HG02852 (cell line): Measurements from ENCODE around the gene ZNF677.
"Not testable (repeated sequence)": the region's sequence is repeated elsewhere in the genome, so short reads cannot be mapped to it uniquely, and the experiment has no call there.

Source experiments
- ATAC-seq: cut with Tn5 transposase; IDR thresholded peaks from one replicate; pipeline ENCODE4 v1.9.1; 2021; ENCODE audit warnings: mild to moderate bottlenecking, moderate library complexity; ENCODE audit not compliant: unreplicated experiment

ZNF677 gene

DNA sequence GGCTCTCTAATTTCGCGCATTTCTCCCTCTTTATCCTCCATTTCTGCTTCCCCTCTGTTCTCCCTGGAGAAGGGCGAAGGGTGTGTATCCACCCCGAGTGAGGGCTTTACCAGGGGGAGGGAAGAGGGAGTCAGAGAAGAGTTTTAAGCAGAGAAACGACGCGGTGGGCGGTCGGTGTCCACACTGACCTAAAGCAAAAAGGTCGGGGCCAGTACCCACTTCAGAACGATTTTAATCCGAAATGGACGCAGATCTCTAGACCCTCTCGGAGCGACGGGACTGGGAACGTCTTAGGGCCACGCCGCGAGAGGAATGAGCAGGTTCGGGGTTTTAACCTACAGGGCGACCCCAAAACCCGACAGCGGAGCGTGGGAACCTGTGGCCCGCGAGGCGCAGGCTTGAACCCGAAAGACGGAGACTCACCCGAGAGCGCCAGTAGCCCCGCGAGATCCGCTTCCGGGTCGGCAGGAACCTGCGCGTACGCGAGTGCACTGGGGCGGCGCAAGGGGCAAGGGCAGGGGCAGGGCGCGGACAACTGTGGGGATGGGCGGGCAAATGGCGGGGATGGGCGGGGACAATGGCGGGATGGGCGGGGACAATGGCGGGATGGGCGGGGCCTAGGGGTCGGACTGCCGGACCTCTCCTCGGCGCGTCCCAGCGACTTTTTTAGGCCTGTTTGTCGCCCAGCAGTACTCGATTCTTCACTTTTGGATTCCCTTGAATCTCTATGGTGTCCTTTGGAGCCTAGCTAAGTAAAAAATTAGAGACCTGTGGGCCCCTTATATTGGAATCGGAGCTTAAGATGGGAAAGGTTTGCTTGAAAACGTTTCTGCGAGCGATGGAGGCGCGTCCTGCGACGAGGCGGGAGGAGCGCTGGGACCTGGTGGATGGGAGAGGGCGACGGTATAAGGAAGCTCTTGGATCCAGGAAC is at the start of gene ZNF677:
ZNF677 (minus strand) TSS at position 463 of the 931 bp plus-strand sequence. CDS start 3,323 bp downstream, outside the sequence.
- ATAC-seq: no peak

GRCh38 chr19:53301341-53301740 is 46.7 kb upstream of the ZNF677 start:
- not testable (repeated sequence) for ATAC-seq

DNA sequence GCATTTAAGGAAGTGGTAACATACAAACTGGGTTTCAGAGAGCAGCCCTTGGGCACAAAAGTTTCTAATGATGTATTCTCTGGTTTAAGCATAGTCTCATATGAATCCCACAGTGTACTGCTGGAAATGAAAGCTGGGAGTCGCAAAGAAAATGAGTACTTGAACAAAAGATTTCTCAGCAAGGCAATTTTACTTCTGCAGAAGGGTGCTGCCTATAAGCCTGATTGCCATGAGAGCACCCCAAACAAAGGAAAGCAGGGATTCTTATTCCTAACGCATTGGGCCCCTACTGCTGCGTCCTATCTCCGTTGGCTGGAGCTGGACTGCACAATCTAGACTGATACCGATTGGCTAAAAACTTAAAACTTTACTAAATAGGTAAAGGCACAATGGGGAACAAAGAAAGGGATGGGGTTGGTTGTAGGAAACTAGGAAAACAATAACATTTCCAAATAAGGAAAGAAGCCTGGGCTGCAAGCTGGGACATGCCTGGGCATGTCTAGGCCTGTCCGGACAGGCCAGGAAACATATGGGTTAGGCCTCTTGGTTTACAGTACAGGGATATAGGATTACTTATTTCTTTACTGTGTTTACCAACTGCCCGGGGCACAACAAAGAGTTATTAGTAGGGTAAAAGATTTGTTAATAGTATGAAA is 40.2 kb upstream of the ZNF677 start:
- no peak for ATAC-seq

- ATAC-seq: no peak
These were observed 36.3 kb upstream of the ZNF677 start for GRCh38 chr19:53290758-53291549.

DNA sequence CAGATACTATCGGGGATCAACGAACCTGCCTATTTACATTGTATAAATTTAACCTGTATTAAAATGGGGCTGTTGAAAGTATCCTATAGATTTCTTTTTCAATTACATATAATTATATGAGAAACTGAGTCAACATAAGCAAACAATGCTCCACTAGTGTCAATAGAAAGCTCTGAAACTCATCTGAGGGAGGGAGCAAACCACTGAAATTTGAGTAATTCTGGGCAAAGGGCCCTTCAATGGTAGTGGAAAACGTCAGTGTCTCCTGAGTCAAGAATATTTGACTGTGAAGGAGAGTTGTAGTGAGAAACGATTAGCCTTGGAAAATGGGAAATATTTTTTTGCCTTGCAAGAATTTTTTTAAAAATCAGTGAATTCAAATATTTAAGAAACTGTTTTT is 30.4 kb upstream of the ZNF677 start:
- ATAC-seq: no peak

DNA sequence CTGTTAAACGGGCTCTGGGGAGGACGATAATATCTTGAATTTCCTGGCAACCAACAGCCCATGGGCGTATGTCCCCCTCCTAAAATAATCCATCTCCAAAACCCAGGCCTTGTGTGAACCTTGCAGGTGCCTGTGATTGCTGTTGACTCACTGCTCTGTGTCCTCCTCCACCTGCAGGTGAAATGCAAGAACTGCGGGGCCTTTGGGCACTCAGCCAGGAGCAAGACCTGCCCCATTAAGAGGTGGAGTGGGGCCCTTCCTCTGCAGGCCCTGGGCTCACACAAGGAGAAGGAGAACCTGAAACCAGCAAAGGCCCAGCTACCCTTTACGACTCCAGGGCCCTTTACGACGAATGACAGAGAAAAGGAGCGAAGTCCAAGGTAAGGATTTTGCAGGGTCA is 27.3 kb upstream of the ZNF677 start:
- ATAC-seq: not testable (repeated sequence)

GRCh38 chr19:53275480-53275879 is 20.8 kb upstream of the ZNF677 start:
- ATAC-seq: no peak

GRCh38 chr19:53272044-53272443 is 17.4 kb upstream of the ZNF677 start:
- ATAC-seq: no peak

DNA sequence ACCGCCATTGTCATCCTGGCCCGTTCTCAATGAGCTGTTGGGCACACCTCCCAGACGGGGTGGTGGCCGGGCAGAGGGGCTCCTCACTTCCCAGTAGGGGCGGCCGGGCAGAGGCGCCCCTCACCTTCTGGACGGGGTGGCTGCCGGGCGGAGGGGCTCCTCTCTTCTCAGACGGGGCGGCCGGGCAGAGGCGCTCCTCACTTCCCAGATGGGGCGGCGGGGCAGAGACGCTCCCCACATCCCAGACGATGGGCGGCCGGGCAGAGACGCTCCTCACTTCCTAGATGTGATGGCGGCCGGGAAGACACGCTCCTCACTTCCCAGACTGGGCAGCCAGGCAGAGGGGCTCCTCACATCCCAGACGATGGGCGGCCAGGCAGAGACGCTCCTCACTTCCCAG is 15.2 kb upstream of the ZNF677 start:
- ATAC-seq: not testable (repeated sequence)

DNA sequence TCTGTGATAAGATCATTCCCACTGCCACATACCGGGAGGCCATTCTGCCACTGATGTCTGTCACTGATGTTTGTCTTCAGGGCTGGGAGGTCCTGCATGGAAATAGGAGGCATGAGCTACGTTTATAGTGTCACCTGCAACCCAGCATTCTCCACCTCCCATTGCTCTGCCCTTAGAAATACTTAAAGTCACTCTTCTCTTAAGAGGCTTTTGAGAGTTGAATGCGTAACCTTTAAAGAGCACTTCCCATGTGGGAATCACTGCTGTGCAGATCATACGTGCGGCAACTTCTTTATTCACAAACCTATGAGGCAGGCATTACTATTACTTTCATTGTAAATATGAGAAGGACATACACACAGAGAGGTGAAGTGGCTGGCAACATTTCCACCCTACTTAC is 12.9 kb upstream of the ZNF677 start, which contains the start of gene VN1R4:
VN1R4 (minus strand) TSS at position 101 of the 400 bp plus-strand sequence; CDS start at position 43, 58 bp downstream.
- ATAC-seq: not testable (repeated sequence)

DNA sequence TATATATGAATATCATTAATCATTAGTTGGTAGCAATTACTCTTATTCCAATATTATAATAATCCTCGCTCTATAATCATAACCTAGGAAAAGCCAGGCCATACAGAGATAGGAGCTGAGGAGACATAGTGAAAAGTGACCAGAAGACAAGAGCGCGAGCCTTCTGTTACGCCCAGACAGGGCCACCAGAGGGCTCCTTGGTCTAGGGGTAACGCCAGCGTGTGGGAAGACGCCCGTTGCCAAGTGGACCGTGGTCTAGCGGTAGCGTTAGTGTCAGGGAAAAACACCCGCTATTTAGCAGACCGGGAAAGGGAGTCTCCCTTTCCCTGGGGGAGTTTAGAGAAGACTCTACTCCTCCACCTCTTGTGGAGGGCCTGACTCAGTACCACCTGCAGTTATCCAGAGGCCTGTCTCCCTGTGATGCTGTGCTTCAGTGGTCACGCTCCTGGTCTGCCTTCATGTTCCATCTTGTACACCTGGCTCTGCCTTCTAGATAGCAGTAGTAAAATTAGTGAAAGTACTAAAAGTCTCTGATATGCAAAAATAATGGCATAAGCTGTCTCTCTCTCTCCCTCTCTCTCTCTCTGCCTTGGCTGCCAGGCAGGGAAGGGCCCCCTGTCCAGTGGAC is 3.2 kb upstream of the ZNF677 start, which contains the start of gene VN1R2:
VN1R2 (plus strand) TSS at position 578 of the 628 bp plus-strand sequence. CDS start 84 bp downstream, outside the sequence.
- not testable (repeated sequence) for ATAC-seq

DNA sequence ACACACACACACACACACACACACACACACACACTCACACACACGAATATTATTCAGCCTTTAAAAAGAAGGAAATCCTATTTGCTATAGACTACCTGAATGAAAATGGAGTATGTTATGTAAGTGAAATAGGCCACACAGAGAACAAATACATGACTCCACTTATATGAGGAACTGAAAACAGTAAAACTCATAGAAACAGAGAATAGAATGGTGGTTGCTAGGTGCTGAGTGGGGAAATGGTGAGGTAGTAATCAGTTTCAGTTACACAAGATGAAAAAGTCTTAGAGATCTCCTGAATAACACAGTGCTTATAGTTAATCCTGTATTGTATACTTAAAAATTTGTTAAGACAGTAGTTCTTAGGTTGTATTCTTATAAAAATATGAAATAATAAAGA is 8.2 kb downstream of the ZNF677 start:
- ATAC-seq: no peak

GRCh38 chr19:53237114-53237777 is 17.4 kb downstream of the ZNF677 start:
- ATAC-seq: no peak

DNA sequence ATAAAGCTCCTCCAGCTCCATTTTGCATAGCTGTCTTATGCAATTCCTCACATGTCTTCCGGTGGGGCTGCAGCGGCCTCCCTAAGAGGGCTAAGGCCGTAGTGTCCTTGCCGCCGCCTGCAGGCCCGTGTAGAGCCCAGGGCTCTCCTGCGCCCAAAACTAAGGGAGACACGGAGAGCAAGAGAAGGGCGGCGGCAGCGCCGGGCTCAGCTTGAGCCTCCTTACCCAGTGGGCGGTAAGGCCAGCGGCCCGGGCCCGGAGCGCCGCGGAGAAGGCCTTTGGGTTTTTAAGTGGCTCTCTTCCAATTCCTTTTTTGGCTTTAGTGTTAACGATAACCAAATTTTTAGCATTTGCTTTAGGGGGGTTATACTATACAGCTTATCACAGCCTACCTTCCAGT is 30.1 kb downstream of the ZNF677 start:
- no peak for ATAC-seq

- ATAC-seq: not testable (repeated sequence)
These were observed 32.0 kb downstream of the ZNF677 start for GRCh38 chr19:53222716-53223115.

DNA sequence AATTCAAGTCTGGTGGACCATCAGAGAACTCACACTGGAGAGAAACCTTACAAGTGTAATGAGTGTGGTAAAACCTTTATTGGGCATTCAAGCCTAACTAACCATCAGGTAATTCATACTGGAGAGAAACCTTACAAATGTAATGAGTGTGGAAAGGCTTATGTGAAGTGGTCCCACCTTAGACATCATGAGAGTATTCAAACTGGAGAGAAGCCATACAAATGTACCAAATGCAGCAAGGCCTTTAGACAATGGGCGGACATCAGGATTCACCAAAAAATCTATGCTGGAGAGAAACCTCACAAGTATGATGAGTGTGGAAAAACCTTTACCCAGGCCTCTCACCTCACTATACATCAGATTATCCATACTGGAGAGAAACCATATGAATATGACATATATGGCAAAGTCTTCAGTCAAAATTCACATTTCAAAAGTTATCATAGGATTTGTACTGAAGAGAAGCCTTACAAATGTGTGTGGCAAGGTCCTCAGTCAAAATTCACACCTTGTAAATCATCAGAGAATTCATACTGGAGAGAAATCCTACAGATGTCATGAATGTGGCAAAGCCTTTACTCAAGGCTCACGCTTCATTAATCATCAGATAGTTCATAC is 41.9 kb downstream of the ZNF677 start:
- no peak for ATAC-seq

DNA sequence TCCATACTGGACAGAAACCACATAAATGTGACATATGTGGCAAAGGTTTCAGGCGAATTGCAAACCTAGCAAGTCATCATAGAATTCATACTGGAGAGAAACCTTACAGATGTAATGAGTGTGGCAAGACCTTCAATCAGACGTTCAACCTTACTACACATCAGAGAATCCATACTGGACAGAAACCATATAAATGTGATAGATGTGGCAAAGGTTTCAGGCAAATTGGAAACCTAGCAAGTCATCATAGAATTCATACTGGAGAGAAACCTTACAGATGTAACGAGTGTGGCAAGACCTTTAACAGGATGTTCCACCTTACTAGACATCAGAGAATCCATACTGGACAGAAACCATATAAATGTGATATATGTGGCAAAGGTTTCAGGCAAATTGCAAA is 43.1 kb downstream of the ZNF677 start:
- not testable (repeated sequence) for ATAC-seq

DNA sequence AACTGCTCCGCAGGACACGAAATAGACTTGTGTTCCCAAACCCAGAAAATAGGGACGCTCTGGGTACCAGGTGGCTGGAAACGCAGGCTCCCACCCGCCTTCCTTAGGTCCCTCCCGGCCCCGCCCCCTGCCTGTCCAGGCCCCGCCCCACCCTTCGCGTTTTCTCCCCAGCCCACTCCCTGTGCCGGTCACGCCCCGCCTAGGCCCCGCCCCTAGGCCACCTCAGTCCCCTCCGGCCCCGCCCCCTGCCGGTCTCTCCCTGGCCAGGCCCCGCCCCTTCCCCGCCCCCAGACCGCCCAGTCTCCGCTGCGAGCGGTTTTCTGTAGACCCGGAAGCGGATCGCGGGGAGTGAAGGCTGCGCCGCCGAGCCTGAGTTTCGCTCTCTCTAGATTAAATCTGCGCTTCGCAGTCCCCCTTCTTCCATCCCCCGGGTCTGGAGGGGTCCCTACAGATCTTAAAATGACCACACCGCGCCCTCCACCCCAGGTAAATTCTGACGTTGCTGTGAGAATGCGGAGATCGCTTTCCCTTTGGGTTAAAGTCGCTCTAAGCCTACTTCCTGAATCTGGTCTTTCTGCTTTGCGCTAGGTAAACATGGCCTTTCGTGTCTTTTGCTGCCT is 57.8 kb downstream of the ZNF677 start:
- no peak for ATAC-seq
